GM12878 (cell line): ENCODE data around the gene SZRD1. TPM values are rescaled to one million over a fixed set of nuclear protein-coding genes. Genes with fewer than 3 reads are reported as not detected.

Experiments
- BACH1 ChIP-seq: fragments of 450-650 bp; IDR thresholded peaks from 2 replicates; pipeline ENCODE4 v1.6.1; 2017; ENCODE audit warnings: mild to moderate bottlenecking, borderline replicate concordance
- HDGF ChIP-seq: fragments of 450-650 bp; IDR thresholded peaks from 2 replicates; pipeline ENCODE4 v1.6.1; 2016; ENCODE audit warnings: antibody characterized with exemption
- PML ChIP-seq: IDR thresholded peaks from 2 replicates; pipeline ENCODE4 v1.6.1; 2012; ENCODE audit warnings: low read length, inconsistent platforms
- RFX5 ChIP-seq: IDR thresholded peaks from 2 replicates; pipeline ENCODE4 v1.6.1; 2011; ENCODE audit warnings: low read depth, low read length, improper control_type of control experiment
- SIN3A ChIP-seq: IDR thresholded peaks from 2 replicates; pipeline ENCODE4 v1.6.1; 2012; ENCODE audit warnings: low read depth, low read length, improper control_type of control experiment
- SPI1 ChIP-seq: IDR thresholded peaks from 2 replicates; pipeline ENCODE4 v1.6.1; 2011; ENCODE audit warnings: low read depth, mild to moderate bottlenecking, low read length, moderate library complexity, borderline replicate concordance; ENCODE audit not compliant: insufficient read depth
- ZNF384 ChIP-seq: IDR thresholded peaks from 2 replicates; pipeline ENCODE4 v1.6.1; 2012; ENCODE audit warnings: low read depth, mild to moderate bottlenecking, low read length, improper control_type of control experiment, borderline replicate concordance
- polyA plus RNA-seq, 11 experiments: library from polyadenylated mRNA; depleted of rRNA in 4 of 11; unstranded in 6 of 11; stranded (reverse) in 5 of 11; fragments of >200 nt; fragmentation: Nextera tagmentation in 4 of 11; fragmentation: Illumina TruSeq in 1 of 11; extraction: Ambion mirVana in 4 of 11; extraction: Trizol in 1 of 11; gene quantifications; 1 replicate in 1 of 11; 2 replicates in 10 of 11; pipeline versions ENCODE4 v1.2.1 to v1.2.3, GENCODE V29; 2011 to 2016; ENCODE audit warnings: inconsistent platforms in 2 of 11, missing spikeins in 2 of 11, low read depth in 1 of 11
- total RNA-seq, 4 experiments: library from RNA; depleted of rRNA in 3 of 4; stranded (reverse); fragments of >200 nt in 3 of 4; fragmentation: Illumina TruSeq in 1 of 4; extraction: Trizol in 1 of 4; gene quantifications; 2 replicates each; pipeline versions ENCODE4 v1.2.1 to v1.2.3, GENCODE V29; 2013 to 2021
- TF ChIP-seq, protein P1 (sequence below): IDR thresholded peaks from 2 replicates; pipeline ENCODE4 v1.6.1; 2012; ENCODE audit warnings: mild to moderate bottlenecking, low read depth, low read length
- TF ChIP-seq, protein P2 (sequence below): IDR thresholded peaks from 2 replicates; pipeline ENCODE4 v1.6.1; 2011; ENCODE audit warnings: borderline replicate concordance, low read depth, mild to moderate bottlenecking, moderate library complexity, low read length; ENCODE audit not compliant: insufficient read depth, poor library complexity, severe bottlenecking

The SZRD1 gene
- total and polyA plus RNA-seq, 10 of the 15 experiments (the other 5 are each of a cell fraction or from before 2014, with no cell fraction given): 5.6 to 213 (median 113) TPM

GRCh38 chr1:16385659-16386453 is 18.8 kb downstream of the SZRD1 start (continued):
- TF ChIP-seq, protein P1, sequence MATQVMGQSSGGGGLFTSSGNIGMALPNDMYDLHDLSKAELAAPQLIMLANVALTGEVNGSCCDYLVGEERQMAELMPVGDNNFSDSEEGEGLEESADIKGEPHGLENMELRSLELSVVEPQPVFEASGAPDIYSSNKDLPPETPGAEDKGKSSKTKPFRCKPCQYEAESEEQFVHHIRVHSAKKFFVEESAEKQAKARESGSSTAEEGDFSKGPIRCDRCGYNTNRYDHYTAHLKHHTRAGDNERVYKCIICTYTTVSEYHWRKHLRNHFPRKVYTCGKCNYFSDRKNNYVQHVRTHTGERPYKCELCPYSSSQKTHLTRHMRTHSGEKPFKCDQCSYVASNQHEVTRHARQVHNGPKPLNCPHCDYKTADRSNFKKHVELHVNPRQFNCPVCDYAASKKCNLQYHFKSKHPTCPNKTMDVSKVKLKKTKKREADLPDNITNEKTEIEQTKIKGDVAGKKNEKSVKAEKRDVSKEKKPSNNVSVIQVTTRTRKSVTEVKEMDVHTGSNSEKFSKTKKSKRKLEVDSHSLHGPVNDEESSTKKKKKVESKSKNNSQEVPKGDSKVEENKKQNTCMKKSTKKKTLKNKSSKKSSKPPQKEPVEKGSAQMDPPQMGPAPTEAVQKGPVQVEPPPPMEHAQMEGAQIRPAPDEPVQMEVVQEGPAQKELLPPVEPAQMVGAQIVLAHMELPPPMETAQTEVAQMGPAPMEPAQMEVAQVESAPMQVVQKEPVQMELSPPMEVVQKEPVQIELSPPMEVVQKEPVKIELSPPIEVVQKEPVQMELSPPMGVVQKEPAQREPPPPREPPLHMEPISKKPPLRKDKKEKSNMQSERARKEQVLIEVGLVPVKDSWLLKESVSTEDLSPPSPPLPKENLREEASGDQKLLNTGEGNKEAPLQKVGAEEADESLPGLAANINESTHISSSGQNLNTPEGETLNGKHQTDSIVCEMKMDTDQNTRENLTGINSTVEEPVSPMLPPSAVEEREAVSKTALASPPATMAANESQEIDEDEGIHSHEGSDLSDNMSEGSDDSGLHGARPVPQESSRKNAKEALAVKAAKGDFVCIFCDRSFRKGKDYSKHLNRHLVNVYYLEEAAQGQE: no peak
- no peak for TF ChIP-seq RFX5
- TF ChIP-seq SIN3A: no peak
- TF ChIP-seq, protein P2, sequence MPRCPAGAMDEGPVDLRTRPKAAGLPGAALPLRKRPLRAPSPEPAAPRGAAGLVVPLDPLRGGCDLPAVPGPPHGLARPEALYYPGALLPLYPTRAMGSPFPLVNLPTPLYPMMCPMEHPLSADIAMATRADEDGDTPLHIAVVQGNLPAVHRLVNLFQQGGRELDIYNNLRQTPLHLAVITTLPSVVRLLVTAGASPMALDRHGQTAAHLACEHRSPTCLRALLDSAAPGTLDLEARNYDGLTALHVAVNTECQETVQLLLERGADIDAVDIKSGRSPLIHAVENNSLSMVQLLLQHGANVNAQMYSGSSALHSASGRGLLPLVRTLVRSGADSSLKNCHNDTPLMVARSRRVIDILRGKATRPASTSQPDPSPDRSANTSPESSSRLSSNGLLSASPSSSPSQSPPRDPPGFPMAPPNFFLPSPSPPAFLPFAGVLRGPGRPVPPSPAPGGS: no peak
- no peak for TF ChIP-seq BACH1
- no peak for TF ChIP-seq SPI1
- TF ChIP-seq PML: no peak
- no peak for TF ChIP-seq ZNF384
- TF ChIP-seq HDGF: no peak
- TF ChIP-seq, all 136 proteins: peak for 0
